Panc1 (cell line): ENCODE results near the gene KIRREL3. TPM values are rescaled to one million over a fixed set of nuclear protein-coding genes. Genes with fewer than 3 reads are reported as not detected.

Experiments
- ATAC-seq: fragments of 200-7000 bp; cut with Tn5 transposase; 2 replicates; pipeline ENCODE4 v1.9.1; 2020; ENCODE audit warnings: mild to moderate bottlenecking, moderate library complexity
- BruUV-seq: library from RNA; stranded (reverse); fragments of 400-500 nt; replicated peaks from 2 replicates; lab custom pipeline; 2021; lab: Mats Ljungman, UMichigan
- CTCF ChIA-PET: fragments of 300-600 bp; sonication (Branson Sonifier 250); formaldehyde crosslinking; loops from one replicate; lab custom pipeline; 2022; ENCODE audit warnings: antibody characterized with exemption; lab: Charles Lee
- POLR2A ChIA-PET: fragments of 300-600 bp; sonication (Branson Sonifier 250); formaldehyde crosslinking; loops from one replicate; lab custom pipeline; 2022; ENCODE audit warnings: antibody characterized with exemption; lab: Charles Lee
- DNase-seq: peaks from one replicate; pipeline ENCODE4 v3.0.0-alpha.2; 2010; ENCODE audit warnings: low read depth, low spot score
- H3K27ac ChIP-seq: 2 replicates; pipeline ENCODE4 v1.5.1; 2011; ENCODE audit warnings: mild to moderate bottlenecking, low read length, inconsistent platforms
- H3K27me3 ChIP-seq: fragments of 200-500 bp; sonication (Bioruptor generic); 2 replicates; pipeline ENCODE4 v1.6.0; 2014; ENCODE audit warnings: low read length, inconsistent platforms; ENCODE audit not compliant: control insufficient read depth, insufficient read depth
- H3K36me3 ChIP-seq: fragments of 200-500 bp; sonication (Bioruptor generic); 2 replicates; pipeline ENCODE4 v1.5.1; 2014; ENCODE audit warnings: inconsistent platforms, mild to moderate bottlenecking, low read length, moderate library complexity; ENCODE audit not compliant: control insufficient read depth, insufficient read depth
- H3K4me1 ChIP-seq: 2 replicates; pipeline ENCODE4 v1.5.1; 2011; ENCODE audit warnings: inconsistent platforms, mild to moderate bottlenecking, low read length, moderate library complexity; ENCODE audit not compliant: control insufficient read depth, insufficient read depth
- H3K4me3 ChIP-seq, 2 experiments: 2 replicates each; pipeline ENCODE4 v1.5.1; 2011 to 2012; ENCODE audit warnings: low read depth in 2 of 2, low read length in 2 of 2, mild to moderate bottlenecking in 2 of 2, inconsistent platforms in 1 of 2, moderate library complexity in 1 of 2
- H3K9me3 ChIP-seq: fragments of 200-500 bp; sonication (Bioruptor generic); 2 replicates; pipeline ENCODE4 v1.5.1; 2014; ENCODE audit warnings: low read depth, mild to moderate bottlenecking, inconsistent platforms, low read length, moderate library complexity; ENCODE audit not compliant: control insufficient read depth, insufficient read depth
- POLR2AphosphoS5 ChIP-seq: IDR thresholded peaks from 2 replicates; pipeline ENCODE4 v1.6.1; 2012; ENCODE audit warnings: mild to moderate bottlenecking, low read depth, low read length, moderate library complexity
- REST ChIP-seq, 2 experiments: IDR thresholded peaks; 2 replicates each; pipeline ENCODE4 v1.6.1; 2011 to 2012; ENCODE audit warnings: low read depth in 2 of 2, control low read depth in 1 of 2, low read length in 1 of 2, mild to moderate bottlenecking in 1 of 2, moderate library complexity in 1 of 2; ENCODE audit not compliant: insufficient read depth in 1 of 2
- SIN3A ChIP-seq: IDR thresholded peaks from 2 replicates; pipeline ENCODE4 v1.6.1; 2012; ENCODE audit warnings: low read depth, mild to moderate bottlenecking, low read length, moderate library complexity, borderline replicate concordance; ENCODE audit not compliant: insufficient read depth
- TCF7L2 ChIP-seq: IDR thresholded peaks from 2 replicates; pipeline ENCODE4 v1.6.1; 2011; ENCODE audit warnings: mild to moderate bottlenecking, low read depth, low read length, inconsistent platforms
- in situ Hi-C: cut with HindIII; loops from 2 replicates; pipeline ENCODE4 v1.10.0; 2016; ENCODE audit warnings: low sequenced_read_pairs, low pct_unique_long_range_greater_than_20kb
- intact Hi-C: fragments of 100-400 bp; cut with micrococcal nuclease; formaldehyde crosslinking; loops from one replicate; pipeline ENCODE4 v1.10.0; 2022; ENCODE audit not compliant: unreplicated experiment
- total RNA-seq: library from RNA; stranded (reverse); gene quantifications from one replicate; pipeline ENCODE4 v1.2.1, GENCODE V29; 2021; ENCODE audit not compliant: unreplicated experiment
- TF ChIP-seq, protein P1 (sequence below): fragments of 450-650 bp; IDR thresholded peaks from 2 replicates; pipeline ENCODE4 v1.5.1; 2017; ENCODE audit warnings: mild to moderate bottlenecking

Gene KIRREL3
- total RNA-seq, 1 experiment from 2014 or later, result 0.36 TPM

DNA sequence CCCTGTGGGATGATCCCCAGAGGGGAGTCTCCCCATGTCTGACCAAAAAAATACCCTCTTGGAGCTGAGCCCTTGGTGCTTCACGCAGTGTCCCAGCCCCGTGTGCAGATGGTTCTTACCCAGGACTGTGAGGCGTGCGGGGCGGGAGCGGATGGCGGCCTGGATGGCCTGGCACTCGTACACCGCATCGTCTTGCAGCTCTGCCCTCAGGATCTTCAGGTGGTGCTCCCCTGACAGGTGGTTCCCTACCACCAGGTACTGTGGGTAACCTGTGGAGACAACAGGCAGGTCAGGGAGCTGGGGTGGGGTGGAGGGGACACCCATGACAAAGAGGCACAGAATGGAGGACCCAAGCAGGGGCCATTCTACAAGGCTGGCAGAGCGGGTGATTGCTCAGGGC is 479.4 kb downstream of the KIRREL3 start:
- CTCF ChIA-PET, result no interaction called here
- H3K36me3 ChIP-seq, result no peaks in the 10 kb centered on the region
- H3K4me3 ChIP-seq, result no peak overlapping the region
- no peak overlapping the region for H3K27ac ChIP-seq
- DNase-seq, result no peak
- H3K9me3 ChIP-seq, result no peaks in the 10 kb centered on the region
- no peaks in the 10 kb centered on the region for H3K4me1 ChIP-seq
- intact Hi-C loops, result no loop called here
- POLR2A ChIA-PET, result no interaction called here
- TF ChIP-seq, protein P1, sequence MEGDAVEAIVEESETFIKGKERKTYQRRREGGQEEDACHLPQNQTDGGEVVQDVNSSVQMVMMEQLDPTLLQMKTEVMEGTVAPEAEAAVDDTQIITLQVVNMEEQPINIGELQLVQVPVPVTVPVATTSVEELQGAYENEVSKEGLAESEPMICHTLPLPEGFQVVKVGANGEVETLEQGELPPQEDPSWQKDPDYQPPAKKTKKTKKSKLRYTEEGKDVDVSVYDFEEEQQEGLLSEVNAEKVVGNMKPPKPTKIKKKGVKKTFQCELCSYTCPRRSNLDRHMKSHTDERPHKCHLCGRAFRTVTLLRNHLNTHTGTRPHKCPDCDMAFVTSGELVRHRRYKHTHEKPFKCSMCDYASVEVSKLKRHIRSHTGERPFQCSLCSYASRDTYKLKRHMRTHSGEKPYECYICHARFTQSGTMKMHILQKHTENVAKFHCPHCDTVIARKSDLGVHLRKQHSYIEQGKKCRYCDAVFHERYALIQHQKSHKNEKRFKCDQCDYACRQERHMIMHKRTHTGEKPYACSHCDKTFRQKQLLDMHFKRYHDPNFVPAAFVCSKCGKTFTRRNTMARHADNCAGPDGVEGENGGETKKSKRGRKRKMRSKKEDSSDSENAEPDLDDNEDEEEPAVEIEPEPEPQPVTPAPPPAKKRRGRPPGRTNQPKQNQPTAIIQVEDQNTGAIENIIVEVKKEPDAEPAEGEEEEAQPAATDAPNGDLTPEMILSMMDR, result no peak
- TF ChIP-seq REST (IDR thresholded peaks at IDR 0.05; ENCODE audit: insufficient read depth in 1 of 2, low read depth in 2 of 2, low read length in 1 of 2) (no peak), SIN3A (no peak), POLR2AphosphoS5 (no peak), TCF7L2 (no peak)
- no peak for ATAC-seq
- H3K27me3 ChIP-seq, result peaks cover 28% of the 10 kb centered on the region
- no TSS peak for BruUV-seq
- in situ Hi-C loops, result no loop called here

- ChIA-PET POLR2A (no interaction called here), CTCF (no interaction called here)
- TF ChIP-seq TCF7L2 (no peak), SIN3A (no peak), POLR2AphosphoS5 (no peak), REST (IDR thresholded peaks at IDR 0.05; ENCODE audit: insufficient read depth in 1 of 2, low read depth in 2 of 2, low read length in 1 of 2) (no peak)
- TF ChIP-seq, protein P1, result no peak
- no peaks in the 10 kb centered on the region for H3K36me3 ChIP-seq
- DNase-seq, result no peak
- in situ Hi-C loops (no loop called here), intact Hi-C loops (no loop called here)
- H3K4me3 ChIP-seq, result no peak overlapping the region
- peaks cover 20% of the 10 kb centered on the region for H3K27me3 ChIP-seq
- no TSS peak for BruUV-seq
- H3K27ac ChIP-seq, result no peak overlapping the region
- no peak for ATAC-seq
- H3K4me1 ChIP-seq, result no peaks in the 10 kb centered on the region
- no peaks in the 10 kb centered on the region for H3K9me3 ChIP-seq
These were observed 480.5 kb downstream of the KIRREL3 start for GRCh38 chr11:126519764-126520734.
